DOHH2 (cell line): ENCODE data around the gene ARHGAP24.

ENCODE experiments used
- H3F3A ChIP-seq: fragments of 200-600 bp; sonication (generic), shearing (Covaris generic); 2 replicates; pipeline ENCODE4 v1.6.0; 2016; ENCODE audit warnings: antibody characterized with exemption, mild to moderate bottlenecking; ENCODE audit not compliant: control insufficient read depth, insufficient read depth
- H3K27ac ChIP-seq: fragments of 200-600 bp; sonication (generic); 2 replicates; pipeline ENCODE4 v1.5.1; 2014; ENCODE audit warnings: low read depth, mild to moderate bottlenecking, low read length, moderate library complexity
- H3K27me3 ChIP-seq: fragments of 200-600 bp; sonication (generic); 2 replicates; pipeline ENCODE4 v1.6.1; 2014; ENCODE audit warnings: mild to moderate bottlenecking, low read length, mixed read lengths; ENCODE audit not compliant: control insufficient read depth
- H3K36me3 ChIP-seq: fragments of 200-600 bp; sonication (generic); 2 replicates; pipeline ENCODE4 v1.6.1; 2014; ENCODE audit warnings: mild to moderate bottlenecking, low read length, moderate library complexity, mixed read lengths; ENCODE audit not compliant: control insufficient read depth
- H3K4me1 ChIP-seq: fragments of 200-600 bp; sonication (generic); 2 replicates; pipeline ENCODE4 v1.6.1; 2014; ENCODE audit warnings: mild to moderate bottlenecking, low read length, mixed read lengths; ENCODE audit not compliant: control insufficient read depth
- H3K4me2 ChIP-seq: fragments of 200-600 bp; sonication (generic); 2 replicates; pipeline ENCODE4 v1.6.0; 2014; ENCODE audit warnings: mild to moderate bottlenecking, low read length, moderate library complexity
- H3K4me3 ChIP-seq: fragments of 200-600 bp; sonication (generic); 2 replicates; pipeline ENCODE4 v1.5.1; 2014; ENCODE audit warnings: mild to moderate bottlenecking, low read length, mixed read lengths
- H3K79me2 ChIP-seq: fragments of 200-600 bp; sonication (generic); 2 replicates; pipeline ENCODE4 v1.6.1; 2014; ENCODE audit warnings: mild to moderate bottlenecking, low read length, mixed read lengths; ENCODE audit not compliant: control insufficient read depth
- H3K9me2 ChIP-seq: fragments of 200-600 bp; sonication (generic); replicated peaks from 2 replicates; pipeline ENCODE4 v1.6.1; 2014; ENCODE audit warnings: mild to moderate bottlenecking, low read length, mixed read lengths; ENCODE audit not compliant: control insufficient read depth
- H3K9me3 ChIP-seq: fragments of 200-600 bp; sonication (generic); 2 replicates; pipeline ENCODE4 v1.6.1; 2014; ENCODE audit warnings: antibody characterized with exemption, low read length, mixed read lengths; ENCODE audit not compliant: control insufficient read depth, insufficient read depth
- H4K20me1 ChIP-seq: fragments of 200-600 bp; sonication (generic); 2 replicates; pipeline ENCODE4 v1.6.0; 2014; ENCODE audit warnings: low read depth, mild to moderate bottlenecking, antibody characterized with exemption, low read length, moderate library complexity; ENCODE audit not compliant: control insufficient read depth, insufficient read depth
- CTCF ChIP-seq: fragments of 200-600 bp; sonication (generic); IDR thresholded peaks from one replicate; pipeline ENCODE4 v1.5.1; 2014; ENCODE audit warnings: antibody characterized with exemption, mild to moderate bottlenecking, low read depth, low read length; ENCODE audit not compliant: poor library complexity, severe bottlenecking
- EZH2phosphoT487 ChIP-seq: fragments of 200-600 bp; sonication (generic); IDR thresholded peaks from 2 replicates; pipeline ENCODE4 v1.6.1; 2017; ENCODE audit warnings: borderline replicate concordance, mild to moderate bottlenecking, antibody characterized with exemption, low read length, moderate library complexity, mixed read lengths

Gene ARHGAP24

GRCh38 chr4:85792376-85793232, 317.7 kb downstream of the ARHGAP24 start:
- no peaks in the 10 kb centered on the region for H4K20me1 ChIP-seq
- no peaks in the 10 kb centered on the region for H3K27me3 ChIP-seq
- no peaks in the 10 kb centered on the region for H3K9me3 ChIP-seq
- peaks cover 6% of the 10 kb centered on the region for H3K4me1 ChIP-seq
- H3K4me3 ChIP-seq = no peak overlapping the region
- no peaks in the 10 kb centered on the region for H3K79me2 ChIP-seq
- H3F3A ChIP-seq = no peaks in the 10 kb centered on the region
- no peaks in the 10 kb centered on the region for H3K9me2 ChIP-seq
- H3K36me3 ChIP-seq = no peaks in the 10 kb centered on the region
- no peak for TF ChIP-seq CTCF
- H3K4me2 ChIP-seq = no peak overlapping the region
- H3K27ac ChIP-seq = no peak overlapping the region

DNA sequence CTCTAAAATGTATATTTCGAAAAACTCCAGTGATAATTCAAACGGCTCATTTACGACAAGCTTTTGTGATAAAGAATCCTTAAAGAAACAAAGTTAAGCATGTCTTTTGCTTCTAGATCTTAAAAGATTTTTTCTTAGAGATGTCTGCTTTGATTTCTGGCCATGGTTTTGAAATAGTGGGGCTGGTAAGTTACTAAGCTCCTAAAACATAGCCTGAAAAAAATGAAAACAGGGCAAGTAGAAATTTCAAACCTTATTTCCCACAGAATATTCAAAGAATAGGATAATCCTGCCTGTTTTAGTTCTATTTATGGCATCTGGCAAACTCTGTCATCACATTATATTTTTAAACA, 318.3 kb downstream of the ARHGAP24 start:
- Histone ChIP-seq H4K20me1 (no peaks in the 10 kb centered on the region), H3K9me2 (no peaks in the 10 kb centered on the region), H3F3A (no peaks in the 10 kb centered on the region), H3K4me1 (peaks cover 6% of the 10 kb centered on the region), H3K27ac (no peak overlapping the region), H3K27me3 (no peaks in the 10 kb centered on the region), H3K79me2 (no peaks in the 10 kb centered on the region), H3K4me2 (no peak overlapping the region), H3K4me3 (no peak overlapping the region), H3K36me3 (no peaks in the 10 kb centered on the region), H3K9me3 (no peaks in the 10 kb centered on the region)
- TF ChIP-seq CTCF (no peak), EZH2phosphoT487 (no peak)

DNA sequence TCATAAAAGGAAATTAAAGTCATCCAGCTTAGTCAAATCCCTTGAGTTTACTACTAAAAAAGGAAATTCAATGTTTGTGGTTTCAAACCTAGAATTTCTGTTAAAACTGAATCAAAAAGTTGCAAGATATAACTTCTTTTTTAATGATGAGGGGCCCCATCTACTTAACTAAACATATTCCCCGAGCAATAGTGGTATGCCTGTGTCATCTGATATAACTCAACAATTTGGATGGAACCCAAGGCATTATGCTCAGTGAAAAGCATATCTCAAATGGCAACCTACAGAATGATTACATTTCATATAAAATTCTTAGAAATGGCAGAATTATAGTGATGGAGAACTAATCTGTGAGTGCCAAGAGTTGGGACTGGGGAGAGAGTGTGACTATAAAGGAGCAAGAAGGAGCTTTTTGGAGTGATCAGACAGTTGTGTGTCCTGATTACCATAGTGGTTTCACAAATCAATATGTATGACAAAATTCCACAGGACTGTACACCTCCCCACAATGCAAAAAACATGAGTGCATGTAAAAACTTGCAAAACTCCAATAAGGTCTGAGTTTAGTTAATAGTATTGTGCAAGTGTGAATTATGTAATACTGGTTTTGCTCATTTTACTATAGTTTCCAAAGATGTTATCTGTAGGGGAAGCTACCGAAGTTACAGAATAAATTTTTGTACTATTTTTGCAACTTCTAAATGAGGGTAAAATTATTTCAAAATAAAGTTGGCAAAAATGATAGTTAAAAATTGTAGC, 323.2 kb downstream of the ARHGAP24 start:
- no peak overlapping the region for H3K4me3 ChIP-seq
- no peak overlapping the region for H3K27ac ChIP-seq
- no peaks in the 10 kb centered on the region for H3K9me3 ChIP-seq
- H4K20me1 ChIP-seq = no peaks in the 10 kb centered on the region
- TF ChIP-seq CTCF (no peak), EZH2phosphoT487 (no peak)
- no peaks in the 10 kb centered on the region for H3K79me2 ChIP-seq
- no peaks in the 10 kb centered on the region for H3K9me2 ChIP-seq
- no peaks in the 10 kb centered on the region for H3K36me3 ChIP-seq
- H3K27me3 ChIP-seq = 0 out of 2 replicates have a peak, but pooled peaks cover 2% of the 10 kb centered on the region
- no peaks in the 10 kb centered on the region for H3F3A ChIP-seq
- no peak overlapping the region for H3K4me2 ChIP-seq
- peaks cover 6% of the 10 kb centered on the region for H3K4me1 ChIP-seq
